WTC11 (cell line): Measurements from ENCODE around the gene DBN1. TPM values are rescaled to one million over a fixed set of nuclear protein-coding genes. Genes with fewer than 3 reads are reported as not detected.

Experiments used
- ATAC-seq: fragments of 200-7000 bp; cut with Tn5 transposase; 2 replicates; pipeline ENCODE4 v1.10.0; 2021; ENCODE audit warnings: mild to moderate bottlenecking, moderate library complexity
- CTCF ChIA-PET: fragments of 300-600 bp; sonication (Branson Sonifier 250); formaldehyde crosslinking; loops from one replicate; lab custom pipeline; 2021; ENCODE audit warnings: antibody characterized with exemption; lab: Charles Lee
- POLR2A ChIA-PET: fragments of 350-600 bp; sonication (Branson Sonifier 250); formaldehyde crosslinking; loops from one replicate; lab custom pipeline; 2021; ENCODE audit warnings: antibody characterized with exemption; lab: Charles Lee
- DNase-seq: peaks from one replicate; pipeline ENCODE4 v3.0.0; 2021; ENCODE audit warnings: low spot score
- H3K27ac Mint-ChIP-seq: 2 replicates; pipeline ENCODE4 v1.8.0; 2021; ENCODE audit warnings: mixed read lengths
- H3K27me3 Mint-ChIP-seq: 2 replicates; pipeline ENCODE4 v1.8.0; 2021; ENCODE audit warnings: low read depth, mild to moderate bottlenecking, moderate library complexity, mixed read lengths
- H3K36me3 Mint-ChIP-seq: 2 replicates; pipeline ENCODE4 v1.8.0; 2021; ENCODE audit warnings: mixed read lengths
- H3K4me1 Mint-ChIP-seq: 2 replicates; pipeline ENCODE4 v1.8.0; 2022; ENCODE audit warnings: mixed read lengths
- H3K4me3 Mint-ChIP-seq: 2 replicates; pipeline ENCODE4 v1.8.0; 2021; ENCODE audit warnings: mild to moderate bottlenecking, moderate library complexity, mixed read lengths
- H3K9me3 Mint-ChIP-seq: 2 replicates; pipeline ENCODE4 v1.8.0; 2021; ENCODE audit warnings: mixed read lengths
- GRHL2 ChIP-seq: fragments of 250-450 bp; sonication (Bioruptor Pico); IDR thresholded peaks from 2 replicates; pipeline ENCODE4 v1.8.0; 2022; ENCODE audit warnings: mild to moderate bottlenecking, moderate library complexity; ENCODE audit not compliant: insufficient replicate concordance, severe bottlenecking
- NR2C2 ChIP-seq: sonication (generic); formaldehyde crosslinking; IDR thresholded peaks from 2 replicates; pipeline ENCODE4 v1.8.0; 2022; ENCODE audit warnings: mild to moderate bottlenecking, missing genetic modification reagents
- PRRX2 ChIP-seq: fragments of 250-450 bp; sonication (Bioruptor Pico); IDR thresholded peaks from 2 replicates; pipeline ENCODE4 v1.8.0; 2021; ENCODE audit warnings: mild to moderate bottlenecking
- RORB ChIP-seq: fragments of 250-450 bp; sonication (Bioruptor Pico); IDR thresholded peaks from 2 replicates; pipeline ENCODE4 v1.9.0; 2021; ENCODE audit warnings: mild to moderate bottlenecking
- TP53 ChIP-seq: sonication (generic); formaldehyde crosslinking; IDR thresholded peaks from 2 replicates; pipeline ENCODE4 v1.8.1; 2023; ENCODE audit warnings: mild to moderate bottlenecking, missing genetic modification reagents
- USF2 ChIP-seq: sonication (generic); formaldehyde crosslinking; IDR thresholded peaks from 2 replicates; pipeline ENCODE4 v1.8.1; 2023; ENCODE audit warnings: mild to moderate bottlenecking, missing genetic modification reagents, moderate library complexity
- ZNF317 ChIP-seq: sonication (generic); formaldehyde crosslinking; IDR thresholded peaks from 2 replicates; pipeline ENCODE4 v1.8.1; 2023; ENCODE audit warnings: low read depth, mild to moderate bottlenecking, moderate library complexity, missing genetic modification reagents, borderline replicate concordance
- ZNF396 ChIP-seq: fragments of 250-450 bp; sonication (Bioruptor Pico); IDR thresholded peaks from 2 replicates; pipeline ENCODE4 v1.8.0; 2021; ENCODE audit warnings: mild to moderate bottlenecking, moderate library complexity, borderline replicate concordance
- ZNF512 ChIP-seq: sonication (generic); formaldehyde crosslinking; IDR thresholded peaks from 2 replicates; pipeline ENCODE4 v1.8.1; 2022; ENCODE audit warnings: missing genetic modification reagents, borderline replicate concordance
- total RNA-seq: library from RNA; stranded (reverse); gene quantifications from 3 replicates; pipeline ENCODE4 v1.2.3, GENCODE V29; 2021
- TF ChIP-seq, protein P1 (sequence below): fragments of 250-450 bp; sonication (Bioruptor Pico); IDR thresholded peaks from 2 replicates; pipeline ENCODE4 v1.8.0; 2021; ENCODE audit warnings: mild to moderate bottlenecking
- TF ChIP-seq, protein P2 (sequence below): sonication (generic); formaldehyde crosslinking; IDR thresholded peaks from 2 replicates; pipeline ENCODE4 v1.8.0; 2023; ENCODE audit warnings: mild to moderate bottlenecking, missing genetic modification reagents
- TF ChIP-seq, protein P3 (sequence below): sonication (generic); formaldehyde crosslinking; IDR thresholded peaks from 2 replicates; pipeline ENCODE4 v1.8.0; 2022; ENCODE audit warnings: mild to moderate bottlenecking, missing genetic modification reagents
- TF ChIP-seq, protein P4 (sequence below): sonication (generic); formaldehyde crosslinking; IDR thresholded peaks from 2 replicates; pipeline ENCODE4 v1.8.1; 2022; ENCODE audit warnings: mild to moderate bottlenecking, moderate library complexity, missing genetic modification reagents

DBN1 gene
- total RNA-seq, 1 experiment from 2014 or later = 288 TPM

DNA sequence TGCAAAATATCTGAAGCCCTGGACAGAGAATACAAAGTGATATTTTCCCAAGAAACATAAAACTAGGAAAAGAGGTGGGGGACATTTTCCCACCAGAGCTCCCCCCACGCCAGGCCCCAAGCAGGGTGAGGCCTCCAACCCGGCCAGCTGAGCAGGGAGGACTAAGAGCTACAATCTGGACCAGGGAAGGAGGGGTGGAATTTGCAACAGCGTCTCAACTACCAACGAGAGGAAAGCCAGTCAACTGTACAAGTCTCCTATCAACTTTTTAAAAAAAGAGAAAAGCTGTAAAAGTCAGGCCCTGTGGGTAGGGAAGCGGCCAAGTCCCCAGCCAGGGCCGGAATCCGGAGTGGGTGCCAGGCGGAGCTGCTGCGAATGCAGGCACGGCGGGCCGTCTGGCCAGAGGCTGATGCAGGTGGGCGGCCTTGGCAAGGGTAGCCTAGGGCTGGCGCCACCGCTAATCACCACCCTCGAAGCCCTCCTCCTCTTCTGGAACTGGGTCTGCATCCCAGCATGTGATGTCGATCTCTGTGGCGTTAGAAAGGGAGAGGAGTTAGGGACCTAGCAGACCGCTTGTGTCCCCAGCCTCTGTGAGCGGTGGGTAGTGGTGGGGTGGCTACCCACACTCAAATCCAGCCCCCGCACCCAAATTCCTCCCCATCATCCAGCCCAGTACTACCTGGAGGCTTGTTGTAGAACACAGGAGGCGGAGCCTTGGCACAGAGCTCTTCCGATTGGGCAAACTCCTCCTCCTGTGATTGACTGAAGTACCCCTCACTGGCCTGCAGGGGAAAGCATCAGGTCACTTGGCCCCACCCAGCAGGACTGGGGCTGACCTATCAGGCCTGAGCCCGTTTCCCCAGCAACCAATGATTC is 16.2 kb downstream of the DBN1 start (continued):
- TF ChIP-seq, protein P1, sequence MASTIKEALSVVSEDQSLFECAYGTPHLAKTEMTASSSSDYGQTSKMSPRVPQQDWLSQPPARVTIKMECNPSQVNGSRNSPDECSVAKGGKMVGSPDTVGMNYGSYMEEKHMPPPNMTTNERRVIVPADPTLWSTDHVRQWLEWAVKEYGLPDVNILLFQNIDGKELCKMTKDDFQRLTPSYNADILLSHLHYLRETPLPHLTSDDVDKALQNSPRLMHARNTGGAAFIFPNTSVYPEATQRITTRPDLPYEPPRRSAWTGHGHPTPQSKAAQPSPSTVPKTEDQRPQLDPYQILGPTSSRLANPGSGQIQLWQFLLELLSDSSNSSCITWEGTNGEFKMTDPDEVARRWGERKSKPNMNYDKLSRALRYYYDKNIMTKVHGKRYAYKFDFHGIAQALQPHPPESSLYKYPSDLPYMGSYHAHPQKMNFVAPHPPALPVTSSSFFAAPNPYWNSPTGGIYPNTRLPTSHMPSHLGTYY (CRISPR knock-in tag) = no peak

- ATAC-seq (no peak), DNase-seq (no peak)
- peak overlapping the region; percentile 20; the same call in 1 of the 2 replicates for H3K4me3 Mint-ChIP-seq
- H3K9me3 Mint-ChIP-seq = no peaks in the 10 kb centered on the region
- CTCF ChIA-PET = interaction anchor here (1.0 to 7.2 kb wide), 16 partner anchors 9 to 148 kb away, joined by 3 to 175 read pairs (median 12); partner anchors contain the start of genes DDX41, GRK6 and PRR7
- H3K27ac Mint-ChIP-seq = peak overlapping the region; percentile 86
- TF ChIP-seq TP53 (no peak), ZNF317 (CRISPR knock-in tag) (no peak), USF2 (no peak), ZNF512 (CRISPR knock-in tag) (no peak), PRRX2 (CRISPR knock-in tag) (no peak), ZNF396 (no peak), NR2C2 (CRISPR knock-in tag) (no peak), GRHL2 (CRISPR knock-in tag) (no peak), RORB (no peak)
- TF ChIP-seq, protein P1 (CRISPR knock-in tag) = no peak
- TF ChIP-seq, protein P2, sequence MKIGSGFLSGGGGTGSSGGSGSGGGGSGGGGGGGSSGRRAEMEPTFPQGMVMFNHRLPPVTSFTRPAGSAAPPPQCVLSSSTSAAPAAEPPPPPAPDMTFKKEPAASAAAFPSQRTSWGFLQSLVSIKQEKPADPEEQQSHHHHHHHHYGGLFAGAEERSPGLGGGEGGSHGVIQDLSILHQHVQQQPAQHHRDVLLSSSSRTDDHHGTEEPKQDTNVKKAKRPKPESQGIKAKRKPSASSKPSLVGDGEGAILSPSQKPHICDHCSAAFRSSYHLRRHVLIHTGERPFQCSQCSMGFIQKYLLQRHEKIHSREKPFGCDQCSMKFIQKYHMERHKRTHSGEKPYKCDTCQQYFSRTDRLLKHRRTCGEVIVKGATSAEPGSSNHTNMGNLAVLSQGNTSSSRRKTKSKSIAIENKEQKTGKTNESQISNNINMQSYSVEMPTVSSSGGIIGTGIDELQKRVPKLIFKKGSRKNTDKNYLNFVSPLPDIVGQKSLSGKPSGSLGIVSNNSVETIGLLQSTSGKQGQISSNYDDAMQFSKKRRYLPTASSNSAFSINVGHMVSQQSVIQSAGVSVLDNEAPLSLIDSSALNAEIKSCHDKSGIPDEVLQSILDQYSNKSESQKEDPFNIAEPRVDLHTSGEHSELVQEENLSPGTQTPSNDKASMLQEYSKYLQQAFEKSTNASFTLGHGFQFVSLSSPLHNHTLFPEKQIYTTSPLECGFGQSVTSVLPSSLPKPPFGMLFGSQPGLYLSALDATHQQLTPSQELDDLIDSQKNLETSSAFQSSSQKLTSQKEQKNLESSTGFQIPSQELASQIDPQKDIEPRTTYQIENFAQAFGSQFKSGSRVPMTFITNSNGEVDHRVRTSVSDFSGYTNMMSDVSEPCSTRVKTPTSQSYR = no peak
- TF ChIP-seq, protein P3, sequence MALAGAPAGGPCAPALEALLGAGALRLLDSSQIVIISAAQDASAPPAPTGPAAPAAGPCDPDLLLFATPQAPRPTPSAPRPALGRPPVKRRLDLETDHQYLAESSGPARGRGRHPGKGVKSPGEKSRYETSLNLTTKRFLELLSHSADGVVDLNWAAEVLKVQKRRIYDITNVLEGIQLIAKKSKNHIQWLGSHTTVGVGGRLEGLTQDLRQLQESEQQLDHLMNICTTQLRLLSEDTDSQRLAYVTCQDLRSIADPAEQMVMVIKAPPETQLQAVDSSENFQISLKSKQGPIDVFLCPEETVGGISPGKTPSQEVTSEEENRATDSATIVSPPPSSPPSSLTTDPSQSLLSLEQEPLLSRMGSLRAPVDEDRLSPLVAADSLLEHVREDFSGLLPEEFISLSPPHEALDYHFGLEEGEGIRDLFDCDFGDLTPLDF (CRISPR knock-in tag) = no peak
- TF ChIP-seq, protein P4, sequence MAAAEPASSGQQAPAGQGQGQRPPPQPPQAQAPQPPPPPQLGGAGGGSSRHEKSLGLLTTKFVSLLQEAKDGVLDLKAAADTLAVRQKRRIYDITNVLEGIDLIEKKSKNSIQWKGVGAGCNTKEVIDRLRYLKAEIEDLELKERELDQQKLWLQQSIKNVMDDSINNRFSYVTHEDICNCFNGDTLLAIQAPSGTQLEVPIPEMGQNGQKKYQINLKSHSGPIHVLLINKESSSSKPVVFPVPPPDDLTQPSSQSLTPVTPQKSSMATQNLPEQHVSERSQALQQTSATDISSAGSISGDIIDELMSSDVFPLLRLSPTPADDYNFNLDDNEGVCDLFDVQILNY = no peak
- TF ChIP-seq, all 79 proteins: peak for 0
- Mint-ChIP-seq H3K4me1 (peaks cover 30% of the 10 kb centered on the region), H3K36me3 (peaks cover 20% of the 10 kb centered on the region), H3K27me3 (peaks cover 8% of the 10 kb centered on the region)
- POLR2A ChIA-PET = interaction anchor here (1.8 to 2.1 kb wide), 2 partner anchors 9 to 37 kb away, joined by 10 to 12 read pairs; no protein-coding TSS in a partner anchor
Measured at GRCh38 chr5:177456591-177456964, 16.9 kb downstream of the DBN1 start.
